ENCODE measurements around the gene ITGB8.

DNA sequence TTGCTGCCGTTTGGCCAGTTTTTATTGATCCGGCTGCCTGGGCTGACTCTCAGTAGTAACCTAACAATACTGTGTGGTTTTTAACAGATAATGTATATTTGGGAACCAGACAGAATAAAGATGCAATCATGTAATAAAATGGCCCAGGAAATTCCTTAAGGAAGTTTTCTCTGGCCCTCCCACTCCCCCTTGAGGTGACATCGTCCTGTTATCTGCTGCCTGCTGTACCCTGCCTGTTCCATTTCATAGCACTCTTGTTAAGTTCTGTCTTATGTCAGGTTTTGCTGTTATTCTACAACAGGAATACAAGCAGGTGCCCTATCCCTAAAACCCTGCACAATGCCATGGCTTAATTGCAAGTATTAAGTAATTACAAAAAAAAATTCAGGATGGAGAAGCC is 12.5 kb downstream of the ITGB8 start:
- TF ChIP-seq, protein P1, sequence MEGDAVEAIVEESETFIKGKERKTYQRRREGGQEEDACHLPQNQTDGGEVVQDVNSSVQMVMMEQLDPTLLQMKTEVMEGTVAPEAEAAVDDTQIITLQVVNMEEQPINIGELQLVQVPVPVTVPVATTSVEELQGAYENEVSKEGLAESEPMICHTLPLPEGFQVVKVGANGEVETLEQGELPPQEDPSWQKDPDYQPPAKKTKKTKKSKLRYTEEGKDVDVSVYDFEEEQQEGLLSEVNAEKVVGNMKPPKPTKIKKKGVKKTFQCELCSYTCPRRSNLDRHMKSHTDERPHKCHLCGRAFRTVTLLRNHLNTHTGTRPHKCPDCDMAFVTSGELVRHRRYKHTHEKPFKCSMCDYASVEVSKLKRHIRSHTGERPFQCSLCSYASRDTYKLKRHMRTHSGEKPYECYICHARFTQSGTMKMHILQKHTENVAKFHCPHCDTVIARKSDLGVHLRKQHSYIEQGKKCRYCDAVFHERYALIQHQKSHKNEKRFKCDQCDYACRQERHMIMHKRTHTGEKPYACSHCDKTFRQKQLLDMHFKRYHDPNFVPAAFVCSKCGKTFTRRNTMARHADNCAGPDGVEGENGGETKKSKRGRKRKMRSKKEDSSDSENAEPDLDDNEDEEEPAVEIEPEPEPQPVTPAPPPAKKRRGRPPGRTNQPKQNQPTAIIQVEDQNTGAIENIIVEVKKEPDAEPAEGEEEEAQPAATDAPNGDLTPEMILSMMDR (IDR thresholded peaks at IDR 0.05; ENCODE audit: low read depth, low read length, missing input control) = no peak
- no peak for TF ChIP-seq HNF4A (conservative IDR thresholded peaks at IDR 0.05)
- TF ChIP-seq, protein P2, sequence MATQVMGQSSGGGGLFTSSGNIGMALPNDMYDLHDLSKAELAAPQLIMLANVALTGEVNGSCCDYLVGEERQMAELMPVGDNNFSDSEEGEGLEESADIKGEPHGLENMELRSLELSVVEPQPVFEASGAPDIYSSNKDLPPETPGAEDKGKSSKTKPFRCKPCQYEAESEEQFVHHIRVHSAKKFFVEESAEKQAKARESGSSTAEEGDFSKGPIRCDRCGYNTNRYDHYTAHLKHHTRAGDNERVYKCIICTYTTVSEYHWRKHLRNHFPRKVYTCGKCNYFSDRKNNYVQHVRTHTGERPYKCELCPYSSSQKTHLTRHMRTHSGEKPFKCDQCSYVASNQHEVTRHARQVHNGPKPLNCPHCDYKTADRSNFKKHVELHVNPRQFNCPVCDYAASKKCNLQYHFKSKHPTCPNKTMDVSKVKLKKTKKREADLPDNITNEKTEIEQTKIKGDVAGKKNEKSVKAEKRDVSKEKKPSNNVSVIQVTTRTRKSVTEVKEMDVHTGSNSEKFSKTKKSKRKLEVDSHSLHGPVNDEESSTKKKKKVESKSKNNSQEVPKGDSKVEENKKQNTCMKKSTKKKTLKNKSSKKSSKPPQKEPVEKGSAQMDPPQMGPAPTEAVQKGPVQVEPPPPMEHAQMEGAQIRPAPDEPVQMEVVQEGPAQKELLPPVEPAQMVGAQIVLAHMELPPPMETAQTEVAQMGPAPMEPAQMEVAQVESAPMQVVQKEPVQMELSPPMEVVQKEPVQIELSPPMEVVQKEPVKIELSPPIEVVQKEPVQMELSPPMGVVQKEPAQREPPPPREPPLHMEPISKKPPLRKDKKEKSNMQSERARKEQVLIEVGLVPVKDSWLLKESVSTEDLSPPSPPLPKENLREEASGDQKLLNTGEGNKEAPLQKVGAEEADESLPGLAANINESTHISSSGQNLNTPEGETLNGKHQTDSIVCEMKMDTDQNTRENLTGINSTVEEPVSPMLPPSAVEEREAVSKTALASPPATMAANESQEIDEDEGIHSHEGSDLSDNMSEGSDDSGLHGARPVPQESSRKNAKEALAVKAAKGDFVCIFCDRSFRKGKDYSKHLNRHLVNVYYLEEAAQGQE (IDR thresholded peaks at IDR 0.05) = no peak
- TF ChIP-seq, protein P3, sequence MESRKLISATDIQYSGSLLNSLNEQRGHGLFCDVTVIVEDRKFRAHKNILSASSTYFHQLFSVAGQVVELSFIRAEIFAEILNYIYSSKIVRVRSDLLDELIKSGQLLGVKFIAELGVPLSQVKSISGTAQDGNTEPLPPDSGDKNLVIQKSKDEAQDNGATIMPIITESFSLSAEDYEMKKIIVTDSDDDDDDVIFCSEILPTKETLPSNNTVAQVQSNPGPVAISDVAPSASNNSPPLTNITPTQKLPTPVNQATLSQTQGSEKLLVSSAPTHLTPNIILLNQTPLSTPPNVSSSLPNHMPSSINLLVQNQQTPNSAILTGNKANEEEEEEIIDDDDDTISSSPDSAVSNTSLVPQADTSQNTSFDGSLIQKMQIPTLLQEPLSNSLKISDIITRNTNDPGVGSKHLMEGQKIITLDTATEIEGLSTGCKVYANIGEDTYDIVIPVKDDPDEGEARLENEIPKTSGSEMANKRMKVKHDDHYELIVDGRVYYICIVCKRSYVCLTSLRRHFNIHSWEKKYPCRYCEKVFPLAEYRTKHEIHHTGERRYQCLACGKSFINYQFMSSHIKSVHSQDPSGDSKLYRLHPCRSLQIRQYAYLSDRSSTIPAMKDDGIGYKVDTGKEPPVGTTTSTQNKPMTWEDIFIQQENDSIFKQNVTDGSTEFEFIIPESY (IDR thresholded peaks at IDR 0.05) = no peak
- TF ChIP-seq, protein P4, sequence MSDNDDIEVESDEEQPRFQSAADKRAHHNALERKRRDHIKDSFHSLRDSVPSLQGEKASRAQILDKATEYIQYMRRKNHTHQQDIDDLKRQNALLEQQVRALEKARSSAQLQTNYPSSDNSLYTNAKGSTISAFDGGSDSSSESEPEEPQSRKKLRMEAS (IDR thresholded peaks at IDR 0.05) = no peak
